Thoracic aorta (tissue), 2 donors: ENCODE data around the gene CRYM. TPM values are rescaled to one million over a fixed set of nuclear protein-coding genes. Genes with fewer than 3 reads are reported as not detected.

Source experiments
- ATAC-seq: fragments of 150-250 bp; one replicate; pipeline ENCODE4 v1.8.0; 2017; ENCODE audit warnings: low read depth; ENCODE audit not compliant: insufficient number of reproducible peaks, low FRiP score
- DNase-seq: peaks from one replicate; pipeline ENCODE4 v3.0.0-alpha.2; 2020; ENCODE audit warnings: low spot score
- H3K27ac ChIP-seq, 2 donors: fragments of 200-600 bp; sonication (generic); 1 replicate in 1 of 2; 2 replicates in 1 of 2; pipeline ENCODE4 v1.5.1; 2016; ENCODE audit warnings: mild to moderate bottlenecking in 2 of 2, moderate library complexity in 2 of 2
- H3K27me3 ChIP-seq: fragments of 200-600 bp; sonication (generic); replicated peaks from 2 replicates; pipeline ENCODE4 v1.6.0; 2016; ENCODE audit warnings: mild to moderate bottlenecking; ENCODE audit not compliant: insufficient read depth
- H3K36me3 ChIP-seq: fragments of 200-600 bp; sonication (generic); one replicate; pipeline ENCODE4 v1.5.1; 2016
- H3K4me1 ChIP-seq, 2 donors: fragments of 200-600 bp; sonication (generic); 1 replicate in 1 of 2; 2 replicates in 1 of 2; pipeline versions ENCODE4 v1.5.1 to v1.6.0; 2016; ENCODE audit warnings: low read depth in 2 of 2, mild to moderate bottlenecking in 1 of 2; ENCODE audit not compliant: control insufficient read depth in 1 of 2
- H3K4me3 ChIP-seq: fragments of 200-600 bp; sonication (generic); 2 replicates; pipeline ENCODE4 v1.5.1; 2016; ENCODE audit warnings: mild to moderate bottlenecking
- H3K9me3 ChIP-seq: fragments of 200-600 bp; sonication (generic); 2 replicates; pipeline ENCODE4 v1.5.1; 2016
- total RNA-seq, 2 donors: library from RNA; depleted of rRNA; stranded (reverse); fragments of >200 nt; gene quantifications; one replicate each; pipeline versions ENCODE4 v1.1.0 to v1.2.3, GENCODE V29; 2016
- TF ChIP-seq, protein P1 (sequence below): fragments of 200-600 bp; sonication (generic); IDR thresholded peaks from one replicate; pipeline ENCODE4 v1.5.1; 2019; ENCODE audit warnings: antibody characterized with exemption

Gene CRYM
- total RNA-seq, 2 donors from 2014 or later = not detected

DNA sequence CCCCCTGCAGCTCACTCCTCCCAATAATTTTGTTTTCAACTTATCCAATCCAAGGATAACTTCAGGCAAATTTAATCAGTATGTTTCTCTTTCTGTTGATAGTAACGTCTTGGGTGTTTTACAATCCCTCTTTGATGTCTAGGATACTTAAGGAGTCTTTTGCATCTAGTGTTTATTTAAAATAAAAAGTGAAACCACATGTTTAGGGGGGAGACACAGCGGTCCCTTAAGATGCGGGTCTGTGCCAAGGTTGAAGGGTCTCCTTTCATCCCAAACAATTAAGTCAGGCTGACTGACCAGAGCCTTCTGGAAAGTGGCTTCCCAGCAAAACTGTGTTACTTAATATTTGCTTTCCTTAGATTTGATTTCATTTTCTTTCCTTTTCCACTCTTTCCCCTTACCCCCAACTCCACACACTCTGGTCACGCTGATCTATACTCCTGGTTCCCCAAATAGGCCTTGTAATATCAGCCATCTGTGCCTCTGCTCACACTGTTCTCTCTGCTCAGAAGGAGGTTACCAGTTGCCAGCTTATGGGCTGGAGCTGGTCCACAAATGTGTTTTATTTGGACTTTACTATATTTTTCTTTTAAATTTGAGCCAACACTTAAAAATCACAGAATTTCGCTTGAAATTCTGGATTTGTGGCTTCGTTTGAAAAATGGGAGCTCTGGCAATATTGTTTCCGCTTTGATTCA, 33.4 kb downstream of the CRYM start:
- Histone ChIP-seq H3K36me3 (no peaks in the 10 kb centered on the region), H3K4me3 (no peak overlapping the region), H3K4me1 (peaks cover 0 to 15% of the 10 kb centered on the region in 2 donors), H3K27ac (no peak overlapping the region), H3K9me3 (no peaks in the 10 kb centered on the region), H3K27me3 (no peaks in the 10 kb centered on the region)
- TF ChIP-seq, protein P1, sequence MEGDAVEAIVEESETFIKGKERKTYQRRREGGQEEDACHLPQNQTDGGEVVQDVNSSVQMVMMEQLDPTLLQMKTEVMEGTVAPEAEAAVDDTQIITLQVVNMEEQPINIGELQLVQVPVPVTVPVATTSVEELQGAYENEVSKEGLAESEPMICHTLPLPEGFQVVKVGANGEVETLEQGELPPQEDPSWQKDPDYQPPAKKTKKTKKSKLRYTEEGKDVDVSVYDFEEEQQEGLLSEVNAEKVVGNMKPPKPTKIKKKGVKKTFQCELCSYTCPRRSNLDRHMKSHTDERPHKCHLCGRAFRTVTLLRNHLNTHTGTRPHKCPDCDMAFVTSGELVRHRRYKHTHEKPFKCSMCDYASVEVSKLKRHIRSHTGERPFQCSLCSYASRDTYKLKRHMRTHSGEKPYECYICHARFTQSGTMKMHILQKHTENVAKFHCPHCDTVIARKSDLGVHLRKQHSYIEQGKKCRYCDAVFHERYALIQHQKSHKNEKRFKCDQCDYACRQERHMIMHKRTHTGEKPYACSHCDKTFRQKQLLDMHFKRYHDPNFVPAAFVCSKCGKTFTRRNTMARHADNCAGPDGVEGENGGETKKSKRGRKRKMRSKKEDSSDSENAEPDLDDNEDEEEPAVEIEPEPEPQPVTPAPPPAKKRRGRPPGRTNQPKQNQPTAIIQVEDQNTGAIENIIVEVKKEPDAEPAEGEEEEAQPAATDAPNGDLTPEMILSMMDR = no peak
- DNase-seq (no peak), ATAC-seq (no peak)

DNA sequence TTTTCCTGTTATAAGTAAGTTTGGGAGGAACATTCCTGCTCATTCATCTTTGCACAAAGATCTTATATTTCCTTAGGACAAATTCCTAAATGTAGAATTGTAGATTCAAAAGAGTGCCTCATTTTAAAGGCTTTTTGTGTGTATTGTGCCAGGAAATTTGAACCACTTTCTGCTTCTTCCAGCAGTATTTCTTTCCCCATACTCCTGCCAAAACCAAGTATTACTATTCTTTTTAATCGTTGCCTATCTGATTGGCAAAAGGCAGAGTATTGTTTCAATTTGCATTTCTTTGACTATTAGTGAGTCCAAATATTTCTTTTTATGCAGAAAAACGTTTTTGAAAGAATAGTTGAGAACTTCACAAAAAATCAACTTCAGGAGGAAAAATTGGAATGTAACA, 35.3 kb downstream of the CRYM start:
- Histone ChIP-seq H3K27ac (no peak overlapping the region), H3K36me3 (no peaks in the 10 kb centered on the region), H3K9me3 (no peaks in the 10 kb centered on the region), H3K27me3 (no peaks in the 10 kb centered on the region), H3K4me3 (no peak overlapping the region), H3K4me1 (peaks cover 0 to 14% of the 10 kb centered on the region in 2 donors)
- DNase-seq (no peak), ATAC-seq (no peak)
- TF ChIP-seq, protein P1 = no peak

DNA sequence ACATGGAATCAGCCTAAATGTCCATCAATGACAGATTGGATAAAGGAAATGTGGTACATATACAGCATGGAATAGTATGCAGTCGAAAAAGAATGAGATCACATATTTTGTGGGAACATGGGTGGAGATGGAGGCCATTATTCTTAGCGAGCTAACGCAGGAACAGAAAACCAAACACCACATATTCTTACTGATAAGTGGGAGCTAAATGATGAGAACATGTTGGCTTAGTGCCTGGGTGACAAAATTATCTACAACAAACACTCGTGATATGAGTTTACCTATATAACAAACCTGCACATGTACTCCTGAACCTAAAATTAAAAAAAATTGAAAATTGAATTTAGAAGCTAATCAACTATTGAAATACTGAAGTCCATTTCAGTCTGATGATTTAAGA, 38.4 kb downstream of the CRYM start:
- no peaks in the 10 kb centered on the region for H3K36me3 ChIP-seq
- no peak for DNase-seq
- H3K9me3 ChIP-seq = no peaks in the 10 kb centered on the region
- no peak for ATAC-seq
- peaks cover 0 to 4% of the 10 kb centered on the region in 2 donors for H3K4me1 ChIP-seq
- no peak overlapping the region for H3K4me3 ChIP-seq
- TF ChIP-seq, protein P1 = no peak
- H3K27ac ChIP-seq = no peak overlapping the region
- H3K27me3 ChIP-seq = no peaks in the 10 kb centered on the region

GRCh38 chr16:21236831-21237230, 41.3 kb downstream of the CRYM start:
- Histone ChIP-seq H3K36me3 (no peaks in the 10 kb centered on the region), H3K4me3 (no peak overlapping the region), H3K9me3 (no peaks in the 10 kb centered on the region), H3K27ac (no peak overlapping the region), H3K27me3 (no peaks in the 10 kb centered on the region), H3K4me1 (no peaks in the 10 kb centered on the region)
- no peak for DNase-seq
- no peak for ATAC-seq
- TF ChIP-seq, protein P1 = no peak

DNA sequence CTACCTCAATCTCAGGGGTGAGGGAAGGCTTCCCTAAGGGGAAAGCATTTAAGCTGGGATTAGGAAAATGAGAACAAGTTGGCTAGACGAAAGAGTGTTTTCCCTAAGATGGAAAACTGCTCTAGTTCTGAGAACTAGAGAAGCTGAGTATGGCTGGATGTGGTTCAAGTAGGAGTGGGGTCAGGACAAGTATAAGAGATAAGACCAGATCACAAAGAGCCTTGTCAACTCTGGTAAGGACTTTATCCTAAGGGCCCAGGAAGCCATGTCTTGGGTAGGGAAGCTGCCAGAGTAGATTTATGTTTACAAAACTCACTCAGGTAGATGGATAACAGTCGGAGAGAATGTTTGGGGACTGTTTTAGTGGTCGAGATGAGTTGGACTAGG, 42.9 kb downstream of the CRYM start:
- no peaks in the 10 kb centered on the region for H3K4me1 ChIP-seq
- TF ChIP-seq, protein P1 = no peak
- no peaks in the 10 kb centered on the region for H3K9me3 ChIP-seq
- H3K27me3 ChIP-seq = no peaks in the 10 kb centered on the region
- H3K27ac ChIP-seq = no peak overlapping the region
- H3K4me3 ChIP-seq = no peak overlapping the region
- H3K36me3 ChIP-seq = no peaks in the 10 kb centered on the region
- ATAC-seq (no peak), DNase-seq (no peak)
